Measurements from ENCODE around the gene SPECC1L. TPM values are rescaled to one million over a fixed set of nuclear protein-coding genes. Genes with fewer than 3 reads are reported as not detected.
"Not testable (repeated sequence)": the region's sequence is repeated elsewhere in the genome, so short reads cannot be mapped to it uniquely, and the experiment has no call there.

SPECC1L gene
- total RNA-seq, 1 donor from 2014 or later, result 35.9 TPM

DNA sequence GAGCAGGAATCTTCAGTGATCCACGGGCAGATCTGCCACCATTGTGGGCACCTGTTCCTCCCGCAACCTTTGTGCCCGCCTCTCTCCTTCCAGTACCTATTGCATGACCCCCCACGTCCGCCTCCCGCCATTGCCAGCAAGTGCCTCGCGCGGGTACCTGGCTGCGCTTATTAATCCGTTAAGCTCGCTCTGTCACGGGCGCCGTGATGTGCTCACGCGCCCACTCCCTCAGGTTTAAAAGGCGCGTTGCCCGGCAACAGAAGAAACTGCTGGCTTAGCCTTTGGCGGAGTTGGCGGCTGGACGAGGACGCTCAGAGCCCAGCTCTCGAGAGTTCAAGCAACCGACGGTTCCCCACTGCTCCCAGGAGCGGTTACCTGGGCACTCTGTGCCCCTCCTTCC is 19.3 kb upstream of the SPECC1L start:
- not testable (repeated sequence) for H3K4me3 Mint-ChIP-seq (ENCODE audit: low read depth)

DNA sequence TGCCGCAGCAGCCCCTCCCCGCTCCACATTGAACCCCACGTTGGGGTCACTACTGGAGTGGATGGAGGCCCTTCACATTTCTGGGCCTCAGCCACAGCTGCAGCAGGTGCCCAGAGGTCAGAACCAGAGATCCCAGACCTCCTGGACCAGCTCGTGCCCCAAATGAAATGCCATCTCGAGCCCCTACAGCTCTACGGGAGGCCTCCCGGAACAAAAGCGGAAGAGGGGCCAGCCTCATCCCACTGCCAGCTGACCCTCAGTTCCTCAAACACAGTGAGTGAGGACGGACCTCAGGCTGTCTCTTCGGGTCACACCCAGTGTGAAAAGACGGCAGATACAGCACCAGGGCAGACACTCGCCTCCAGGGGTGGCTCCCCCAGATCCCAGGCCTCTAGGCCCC is 17.5 kb upstream of the SPECC1L start:
- H3K27me3 Mint-ChIP-seq (ENCODE audit: low read depth); intact Hi-C loops (cut with micrococcal nuclease): not testable (repeated sequence)

More for the DNA sequence above, 19.3 kb upstream of the SPECC1L start:
- H3K4me1 Mint-ChIP-seq (ENCODE audit: low read depth); H3K9me3 Mint-ChIP-seq; H3K27ac Mint-ChIP-seq; DNase-seq (ENCODE audit: low spot score); H3K36me3 Mint-ChIP-seq (ENCODE audit: low read depth); intact Hi-C loops (cut with micrococcal nuclease); H3K27me3 Mint-ChIP-seq (ENCODE audit: low read depth): not testable (repeated sequence)

DNA sequence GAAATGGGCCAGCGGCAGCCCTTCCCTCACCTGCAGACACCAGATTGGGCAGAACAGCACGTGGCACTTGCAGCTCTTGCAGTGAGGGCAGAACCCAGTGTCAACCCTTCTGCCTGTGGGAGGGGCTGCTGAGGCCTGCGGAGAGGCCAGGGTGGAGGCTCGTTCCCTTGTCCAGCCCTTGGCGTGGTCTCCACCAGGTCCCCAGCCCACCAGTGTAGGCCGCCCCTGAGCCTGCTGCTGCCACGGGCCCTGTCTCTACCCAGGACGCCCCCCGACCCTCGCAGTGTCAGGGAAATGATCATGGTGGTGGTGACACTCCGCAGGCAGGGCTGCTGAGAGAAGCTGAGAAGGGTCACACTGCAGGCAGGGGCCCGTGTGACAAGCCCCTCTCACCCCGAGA is 14.5 kb upstream of the SPECC1L start:
- H3K27me3 Mint-ChIP-seq (ENCODE audit: low read depth); H3K27ac Mint-ChIP-seq; H3K4me3 Mint-ChIP-seq (ENCODE audit: low read depth); H3K9me3 Mint-ChIP-seq; H3K36me3 Mint-ChIP-seq (ENCODE audit: low read depth); intact Hi-C loops (cut with micrococcal nuclease); DNase-seq (ENCODE audit: low spot score); H3K4me1 Mint-ChIP-seq (ENCODE audit: low read depth): not testable (repeated sequence)

More for the DNA sequence above, 17.5 kb upstream of the SPECC1L start:
- not testable (repeated sequence) for H3K27ac Mint-ChIP-seq; H3K36me3 Mint-ChIP-seq (ENCODE audit: low read depth); DNase-seq (ENCODE audit: low spot score); H3K9me3 Mint-ChIP-seq; H3K4me3 Mint-ChIP-seq (ENCODE audit: low read depth); H3K4me1 Mint-ChIP-seq (ENCODE audit: low read depth)

DNA sequence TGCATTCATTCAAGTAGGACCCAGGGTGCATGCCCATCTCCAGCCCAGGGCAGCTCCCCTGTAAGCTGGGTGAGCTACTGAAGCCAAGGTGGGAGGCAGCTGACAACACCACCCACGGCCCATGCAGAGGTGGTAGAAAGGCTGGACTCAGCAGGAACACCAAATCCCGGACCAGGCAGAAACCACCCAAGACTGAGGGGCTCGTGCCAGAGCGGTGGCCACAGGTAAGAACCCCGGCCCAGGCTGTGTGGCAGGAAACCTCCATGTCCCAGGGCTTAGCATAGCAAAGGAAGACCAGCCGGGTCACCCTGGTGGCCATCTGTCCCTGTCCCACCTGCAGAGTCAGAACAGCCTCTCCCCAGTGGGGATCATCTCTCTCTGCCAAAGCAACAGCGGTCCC is 13.9 kb upstream of the SPECC1L start:
- intact Hi-C loops (cut with micrococcal nuclease); DNase-seq (ENCODE audit: low spot score); H3K4me1 Mint-ChIP-seq (ENCODE audit: low read depth); H3K27me3 Mint-ChIP-seq (ENCODE audit: low read depth); H3K4me3 Mint-ChIP-seq (ENCODE audit: low read depth); H3K9me3 Mint-ChIP-seq; H3K27ac Mint-ChIP-seq; H3K36me3 Mint-ChIP-seq (ENCODE audit: low read depth): not testable (repeated sequence)

DNA sequence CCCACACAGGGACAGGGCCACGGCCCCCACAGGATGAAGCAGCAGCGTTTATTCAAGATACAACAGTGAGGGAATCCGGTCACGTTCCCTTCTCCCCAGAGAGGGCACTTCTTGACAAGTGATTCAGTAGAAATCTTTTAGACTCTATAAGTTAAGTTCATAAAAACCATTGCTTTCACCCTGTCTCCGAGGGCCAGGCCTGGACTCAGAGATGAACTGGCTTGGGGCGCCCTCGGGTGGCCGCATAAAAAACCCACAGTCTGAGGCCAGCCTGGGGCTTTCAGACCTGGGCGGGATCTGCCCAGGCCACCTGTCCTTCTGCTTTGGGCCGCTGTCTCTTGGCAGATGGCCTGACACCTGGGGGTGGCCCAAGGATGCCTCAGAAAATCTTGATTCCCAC is 11.2 kb upstream of the SPECC1L start:
- H3K9me3 Mint-ChIP-seq; H3K27me3 Mint-ChIP-seq (ENCODE audit: low read depth); intact Hi-C loops (cut with micrococcal nuclease); H3K4me3 Mint-ChIP-seq (ENCODE audit: low read depth); H3K36me3 Mint-ChIP-seq (ENCODE audit: low read depth); H3K27ac Mint-ChIP-seq; H3K4me1 Mint-ChIP-seq (ENCODE audit: low read depth): not testable (repeated sequence)
- DNase-seq (ENCODE audit: low spot score), result peak; percentile 57

DNA sequence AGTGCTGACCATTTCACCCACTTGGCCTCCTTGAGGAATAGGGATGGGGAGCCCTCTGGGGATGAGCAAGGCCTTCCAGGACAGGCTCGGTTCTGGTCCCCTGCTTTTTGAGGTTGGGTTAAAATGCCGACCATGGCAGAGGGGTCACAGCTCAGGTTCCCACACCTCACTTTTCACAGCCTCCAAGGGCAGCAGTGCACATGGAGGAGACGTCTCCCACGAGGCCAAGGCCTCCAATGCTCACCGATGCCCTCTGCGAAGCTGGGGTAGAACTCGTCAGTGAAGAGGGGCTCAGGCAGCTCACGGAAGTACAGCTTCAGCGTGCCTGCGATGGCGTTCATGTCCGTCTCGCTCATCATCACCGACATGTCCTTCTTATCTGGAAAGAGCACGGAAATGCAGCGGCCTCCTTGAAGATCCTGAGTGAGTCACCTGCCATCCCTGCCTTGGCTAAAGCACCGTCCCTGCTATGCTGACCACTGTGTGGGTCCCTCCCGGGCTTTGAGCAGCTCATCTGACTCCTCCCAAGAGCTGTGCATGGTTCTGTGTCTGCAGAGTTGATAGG is 8.4 kb upstream of the SPECC1L start:
- H3K9me3 Mint-ChIP-seq; H3K4me1 Mint-ChIP-seq (ENCODE audit: low read depth); H3K4me3 Mint-ChIP-seq (ENCODE audit: low read depth); intact Hi-C loops (cut with micrococcal nuclease); H3K27ac Mint-ChIP-seq; DNase-seq (ENCODE audit: low spot score); H3K36me3 Mint-ChIP-seq (ENCODE audit: low read depth); H3K27me3 Mint-ChIP-seq (ENCODE audit: low read depth): not testable (repeated sequence)

DNA sequence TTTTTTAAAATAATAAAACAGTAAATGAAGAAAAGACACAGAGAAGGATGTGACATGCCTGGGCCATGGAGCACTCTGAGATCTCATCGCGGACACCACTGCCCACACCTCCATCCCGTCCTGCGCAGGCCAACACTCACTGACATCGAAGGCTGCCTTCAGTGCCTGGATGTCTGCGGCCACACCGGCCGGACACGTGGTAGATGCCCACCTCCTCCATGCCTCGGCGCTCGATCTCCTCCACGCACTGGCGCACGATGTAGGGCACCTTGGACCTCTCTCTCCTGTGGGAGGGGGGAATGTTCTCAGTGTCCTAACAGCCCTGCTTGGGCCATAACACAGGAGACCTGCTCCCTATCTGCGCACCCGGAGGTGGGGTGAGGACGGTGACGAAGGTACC is 7.2 kb upstream of the SPECC1L start:
- H3K27me3 Mint-ChIP-seq (ENCODE audit: low read depth); H3K4me1 Mint-ChIP-seq (ENCODE audit: low read depth); H3K4me3 Mint-ChIP-seq (ENCODE audit: low read depth); DNase-seq (ENCODE audit: low spot score); H3K27ac Mint-ChIP-seq; intact Hi-C loops (cut with micrococcal nuclease); H3K36me3 Mint-ChIP-seq (ENCODE audit: low read depth); H3K9me3 Mint-ChIP-seq: not testable (repeated sequence)

DNA sequence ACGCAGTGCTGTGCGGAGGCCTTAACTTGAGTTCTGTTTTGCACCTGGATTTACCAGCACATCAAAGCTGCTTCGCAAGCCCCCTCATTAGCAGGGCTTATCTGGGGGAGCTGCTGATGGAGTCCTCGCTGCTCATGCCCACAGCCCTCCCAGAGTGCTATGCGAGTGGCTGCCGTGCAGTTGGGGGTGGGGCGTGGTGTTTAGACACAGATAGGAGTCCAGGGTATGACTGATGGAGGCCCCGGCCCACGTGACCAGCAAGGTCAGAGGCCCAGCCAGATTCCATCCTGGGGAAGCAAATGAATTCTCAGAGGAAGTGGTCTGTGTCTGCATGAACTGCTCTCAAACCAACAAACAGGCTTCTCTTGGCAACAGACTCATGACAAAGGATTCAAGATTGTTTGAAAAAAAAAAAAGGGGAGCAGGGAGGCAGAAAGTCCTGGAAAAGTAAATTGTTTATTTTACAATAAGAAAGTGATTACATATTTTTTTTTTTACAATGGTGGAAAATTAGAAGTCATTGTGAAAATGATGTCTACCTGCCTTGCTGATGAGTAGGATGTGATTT is 6.2 kb upstream of the SPECC1L start:
- H3K27ac Mint-ChIP-seq, result peak overlapping the region; percentile 46
- H3K4me1 Mint-ChIP-seq (ENCODE audit: low read depth); intact Hi-C loops (cut with micrococcal nuclease); DNase-seq (ENCODE audit: low spot score); H3K9me3 Mint-ChIP-seq; H3K36me3 Mint-ChIP-seq (ENCODE audit: low read depth); H3K27me3 Mint-ChIP-seq (ENCODE audit: low read depth); H3K4me3 Mint-ChIP-seq (ENCODE audit: low read depth): not testable (repeated sequence)

DNA sequence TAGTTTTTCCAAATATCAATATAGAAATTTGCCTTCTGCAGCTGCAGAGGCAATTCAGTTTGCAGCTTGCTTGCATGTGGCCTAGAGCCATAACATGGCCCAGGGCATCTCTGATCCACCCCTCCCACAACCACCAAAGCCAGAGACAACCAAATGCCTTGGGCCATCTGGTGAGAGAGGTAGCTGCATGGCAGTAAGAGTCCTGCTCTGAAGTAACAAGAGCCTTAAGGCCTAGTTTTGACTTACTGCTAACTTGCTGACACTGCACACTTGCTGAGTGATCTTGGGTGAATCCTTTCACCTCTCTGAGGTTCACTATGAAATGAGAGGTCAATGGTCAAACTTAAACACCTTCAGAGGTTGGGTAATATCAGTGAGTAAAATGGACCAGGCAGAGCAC is 4.9 kb upstream of the SPECC1L start:
- no peaks in the 10 kb centered on the region for H3K36me3 Mint-ChIP-seq (ENCODE audit: low read depth)
- no peak overlapping the region for H3K4me3 Mint-ChIP-seq (ENCODE audit: low read depth)
- intact Hi-C loops (cut with micrococcal nuclease), result no loop called here
- no peak overlapping the region for H3K27ac Mint-ChIP-seq
- no peaks in the 10 kb centered on the region for H3K9me3 Mint-ChIP-seq
- peaks cover 9% of the 10 kb centered on the region for H3K4me1 Mint-ChIP-seq (ENCODE audit: low read depth)
- DNase-seq (ENCODE audit: low spot score), result no peak
- no peaks in the 10 kb centered on the region for H3K27me3 Mint-ChIP-seq (ENCODE audit: low read depth)

DNA sequence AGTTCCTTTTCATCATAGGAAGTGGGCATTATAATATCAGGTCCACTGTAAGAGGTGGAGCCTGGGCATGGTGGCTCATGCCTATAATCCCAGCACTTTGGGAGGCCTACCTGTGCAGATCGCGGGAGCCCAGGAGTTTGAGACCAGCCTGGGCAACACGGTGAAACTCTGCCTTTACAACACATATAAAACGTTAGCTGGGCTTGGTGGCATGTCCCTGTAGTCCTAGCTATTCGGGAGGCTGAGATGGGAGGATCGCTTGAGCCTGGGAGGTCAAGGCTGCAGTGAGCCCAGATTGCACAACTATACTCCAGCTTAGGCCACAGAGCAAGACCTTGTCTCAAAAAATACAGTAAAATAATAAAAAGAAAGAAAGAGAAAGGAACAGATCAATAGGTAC is 4.1 kb upstream of the SPECC1L start:
- H3K27me3 Mint-ChIP-seq (ENCODE audit: low read depth); H3K36me3 Mint-ChIP-seq (ENCODE audit: low read depth); H3K9me3 Mint-ChIP-seq; DNase-seq (ENCODE audit: low spot score); H3K4me3 Mint-ChIP-seq (ENCODE audit: low read depth); intact Hi-C loops (cut with micrococcal nuclease); H3K4me1 Mint-ChIP-seq (ENCODE audit: low read depth); H3K27ac Mint-ChIP-seq: not testable (repeated sequence)

DNA sequence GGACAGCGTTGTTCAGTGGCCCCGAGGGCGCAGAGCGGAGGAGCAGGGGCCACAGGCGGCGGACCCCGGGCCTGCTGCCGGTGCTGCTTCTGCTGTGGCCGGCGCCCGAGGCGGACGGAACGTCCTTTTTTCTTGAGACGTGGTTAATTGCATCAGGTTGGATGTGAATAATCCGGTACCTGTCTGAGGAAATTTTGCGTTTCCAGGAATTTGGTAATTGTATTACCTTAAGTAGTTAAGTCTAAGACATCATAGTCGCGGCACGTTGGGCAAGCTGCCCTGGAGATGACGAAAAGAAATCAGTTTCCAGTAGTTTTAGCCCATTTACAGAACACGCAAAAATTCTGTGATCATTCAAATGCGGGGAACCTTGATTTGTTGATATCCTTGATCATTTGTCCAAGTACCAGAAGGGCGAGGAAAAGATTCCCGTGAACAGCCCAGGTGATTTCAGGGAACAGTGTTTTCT is 789 bp downstream of the SPECC1L start:
- H3K4me1 Mint-ChIP-seq (ENCODE audit: low read depth), result peaks cover 20% of the 10 kb centered on the region

DNA sequence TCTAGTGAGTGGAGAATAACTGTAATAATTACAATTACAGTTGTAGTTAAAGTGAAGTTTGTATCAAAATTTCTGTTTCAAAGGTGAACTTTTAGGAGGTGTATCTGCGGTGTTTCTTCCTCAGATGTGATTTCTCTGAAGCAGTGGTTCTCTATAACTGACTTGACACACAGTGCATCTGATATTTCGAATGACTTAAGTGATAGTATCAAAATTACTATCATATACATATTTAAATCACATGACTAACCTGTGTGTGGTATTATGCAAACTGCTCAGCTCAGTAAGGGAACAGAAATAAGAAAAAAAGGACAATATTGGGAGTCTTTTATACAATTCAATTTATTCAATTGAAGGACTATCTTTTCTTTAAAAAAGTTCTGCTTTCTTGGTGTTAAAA is 2.4 kb downstream of the SPECC1L start:
- DNase-seq (ENCODE audit: low spot score); H3K27ac Mint-ChIP-seq; intact Hi-C loops (cut with micrococcal nuclease); H3K27me3 Mint-ChIP-seq (ENCODE audit: low read depth); H3K9me3 Mint-ChIP-seq: not testable (repeated sequence)
- H3K4me3 Mint-ChIP-seq (ENCODE audit: low read depth), result peak overlapping the region; percentile 49
- H3K4me1 Mint-ChIP-seq (ENCODE audit: low read depth), result peaks cover 24% of the 10 kb centered on the region
- peaks cover 28% of the 10 kb centered on the region for H3K36me3 Mint-ChIP-seq (ENCODE audit: low read depth)

More for the DNA sequence above, 789 bp downstream of the SPECC1L start:
- H3K27me3 Mint-ChIP-seq (ENCODE audit: low read depth), result no peaks in the 10 kb centered on the region
- intact Hi-C loops (cut with micrococcal nuclease), result no loop called here
- H3K36me3 Mint-ChIP-seq (ENCODE audit: low read depth), result peaks cover 17% of the 10 kb centered on the region
- H3K4me3 Mint-ChIP-seq (ENCODE audit: low read depth), result peak overlapping the region; percentile 83
- H3K27ac Mint-ChIP-seq, result peak overlapping the region; percentile 46
- no peak for DNase-seq (ENCODE audit: low spot score)
- no peaks in the 10 kb centered on the region for H3K9me3 Mint-ChIP-seq

DNA sequence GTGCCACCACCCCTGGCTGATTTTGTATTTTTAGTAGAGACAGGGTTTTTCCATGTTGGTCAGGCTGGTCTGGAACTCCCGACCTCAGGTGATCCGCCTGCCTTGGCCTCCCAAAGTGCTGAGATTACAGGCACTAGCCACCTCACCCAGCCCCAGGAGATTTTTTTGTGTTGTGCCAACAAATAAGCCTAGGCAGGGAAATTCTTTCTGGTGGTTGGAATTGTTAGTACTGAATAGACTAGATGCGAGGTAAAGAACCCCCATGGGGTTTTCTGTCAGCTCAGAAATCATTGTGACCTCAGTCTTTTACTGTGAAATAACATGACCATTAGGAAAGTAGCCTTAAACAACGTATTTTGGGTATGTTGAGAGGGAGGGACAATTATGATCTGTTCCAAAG is 3.3 kb downstream of the SPECC1L start:
- H3K9me3 Mint-ChIP-seq; H3K27ac Mint-ChIP-seq; H3K4me3 Mint-ChIP-seq (ENCODE audit: low read depth); H3K27me3 Mint-ChIP-seq (ENCODE audit: low read depth); intact Hi-C loops (cut with micrococcal nuclease); DNase-seq (ENCODE audit: low spot score): not testable (repeated sequence)
- Mint-ChIP-seq H3K4me1 (ENCODE audit: low read depth) (peaks cover 24% of the 10 kb centered on the region), H3K36me3 (ENCODE audit: low read depth) (peaks cover 28% of the 10 kb centered on the region)
